ENCODE data around the gene HEXIM1. TPM values are rescaled to one million over a fixed set of nuclear protein-coding genes. Genes with fewer than 3 reads are reported as not detected.

HEXIM1 gene
- total and polyA plus RNA-seq, 8 donors = 6.8 to 17.2 (median 12.0) TPM

DNA sequence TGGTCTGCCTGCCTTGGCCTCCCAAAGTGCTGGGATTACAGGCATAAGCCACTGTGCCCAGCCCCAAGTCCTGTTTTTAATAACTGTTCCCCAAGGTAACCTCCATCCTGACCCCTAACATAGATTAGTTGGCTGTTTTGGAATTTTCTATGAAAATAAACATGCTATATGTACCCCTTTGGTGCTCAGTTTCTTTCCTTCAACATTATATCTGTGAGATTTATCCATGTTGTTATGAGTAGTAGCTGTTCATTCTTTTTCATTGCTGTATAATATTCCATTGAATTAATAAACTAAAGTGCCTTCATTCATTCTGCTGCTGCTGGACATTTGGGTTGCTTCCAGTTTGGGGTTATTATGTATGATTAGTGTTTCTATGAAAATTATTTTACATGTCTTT lies 47.1 kb downstream of the HEXIM1 start:
- no peaks in the 10 kb centered on the region for H3K4me1 ChIP-seq
- intact Hi-C loops (cut with DNase I) = loop anchor here in 2 of 3 donors (5.0 kb wide), 1 partner anchor 58 kb away; the partner anchor contains the start of gene ACBD4 (in 2 of the 2)
- no peaks in the 10 kb centered on the region for H3K9me3 ChIP-seq
- FAIRE-seq (no peak), ATAC-seq (no peak), DNase-seq (no peak)
- no peaks in the 10 kb centered on the region for H3K36me3 ChIP-seq
- H3K4me3 ChIP-seq = no peak overlapping the region
- no peaks in the 10 kb centered on the region for H3K27me3 ChIP-seq
- H3K27ac ChIP-seq = no peak overlapping the region
- TF ChIP-seq, protein P1, sequence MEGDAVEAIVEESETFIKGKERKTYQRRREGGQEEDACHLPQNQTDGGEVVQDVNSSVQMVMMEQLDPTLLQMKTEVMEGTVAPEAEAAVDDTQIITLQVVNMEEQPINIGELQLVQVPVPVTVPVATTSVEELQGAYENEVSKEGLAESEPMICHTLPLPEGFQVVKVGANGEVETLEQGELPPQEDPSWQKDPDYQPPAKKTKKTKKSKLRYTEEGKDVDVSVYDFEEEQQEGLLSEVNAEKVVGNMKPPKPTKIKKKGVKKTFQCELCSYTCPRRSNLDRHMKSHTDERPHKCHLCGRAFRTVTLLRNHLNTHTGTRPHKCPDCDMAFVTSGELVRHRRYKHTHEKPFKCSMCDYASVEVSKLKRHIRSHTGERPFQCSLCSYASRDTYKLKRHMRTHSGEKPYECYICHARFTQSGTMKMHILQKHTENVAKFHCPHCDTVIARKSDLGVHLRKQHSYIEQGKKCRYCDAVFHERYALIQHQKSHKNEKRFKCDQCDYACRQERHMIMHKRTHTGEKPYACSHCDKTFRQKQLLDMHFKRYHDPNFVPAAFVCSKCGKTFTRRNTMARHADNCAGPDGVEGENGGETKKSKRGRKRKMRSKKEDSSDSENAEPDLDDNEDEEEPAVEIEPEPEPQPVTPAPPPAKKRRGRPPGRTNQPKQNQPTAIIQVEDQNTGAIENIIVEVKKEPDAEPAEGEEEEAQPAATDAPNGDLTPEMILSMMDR (IDR thresholded peaks at IDR 0.05) = no peak

DNA sequence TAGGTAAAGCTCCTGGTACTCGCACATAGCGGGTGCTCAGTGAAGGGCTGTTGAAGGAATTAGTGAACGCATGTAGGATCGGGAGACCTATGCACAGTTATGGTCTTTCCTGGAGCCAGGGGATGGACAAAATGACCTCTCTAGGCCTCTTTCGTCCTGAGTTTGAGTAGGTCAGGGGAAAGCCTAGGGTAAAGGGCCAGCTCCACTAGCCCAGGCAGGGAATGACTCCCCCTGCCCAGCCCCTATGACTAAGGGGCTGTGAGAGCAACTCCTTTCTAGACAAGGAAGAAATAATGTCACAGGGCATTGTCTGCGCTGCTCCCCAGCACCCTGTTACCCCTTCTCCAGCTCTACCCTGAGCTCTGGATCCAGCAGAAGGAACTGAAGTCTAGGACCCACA lies 48.8 kb downstream of the HEXIM1 start:
- FAIRE-seq = no peak
- DNase-seq = no peak
- intact Hi-C loops (cut with DNase I) = loop anchor here in 2 of 3 donors (5.0 kb wide), 1 partner anchor 60 kb away; the partner anchor contains the start of gene ACBD4 (in 2 of the 2)
- H3K27ac ChIP-seq = no peak overlapping the region
- no peaks in the 10 kb centered on the region for H3K4me1 ChIP-seq
- H3K27me3 ChIP-seq = no peaks in the 10 kb centered on the region
- no peaks in the 10 kb centered on the region for H3K36me3 ChIP-seq
- no peak for ATAC-seq
- TF ChIP-seq, protein P1 (IDR thresholded peaks at IDR 0.05) = no peak
- WGBS, 2 donors = 54 to 78% methylated on average over 6 of the region's 6 CpGs
- no peak overlapping the region for H3K4me3 ChIP-seq
- H3K9me3 ChIP-seq = no peaks in the 10 kb centered on the region

DNA sequence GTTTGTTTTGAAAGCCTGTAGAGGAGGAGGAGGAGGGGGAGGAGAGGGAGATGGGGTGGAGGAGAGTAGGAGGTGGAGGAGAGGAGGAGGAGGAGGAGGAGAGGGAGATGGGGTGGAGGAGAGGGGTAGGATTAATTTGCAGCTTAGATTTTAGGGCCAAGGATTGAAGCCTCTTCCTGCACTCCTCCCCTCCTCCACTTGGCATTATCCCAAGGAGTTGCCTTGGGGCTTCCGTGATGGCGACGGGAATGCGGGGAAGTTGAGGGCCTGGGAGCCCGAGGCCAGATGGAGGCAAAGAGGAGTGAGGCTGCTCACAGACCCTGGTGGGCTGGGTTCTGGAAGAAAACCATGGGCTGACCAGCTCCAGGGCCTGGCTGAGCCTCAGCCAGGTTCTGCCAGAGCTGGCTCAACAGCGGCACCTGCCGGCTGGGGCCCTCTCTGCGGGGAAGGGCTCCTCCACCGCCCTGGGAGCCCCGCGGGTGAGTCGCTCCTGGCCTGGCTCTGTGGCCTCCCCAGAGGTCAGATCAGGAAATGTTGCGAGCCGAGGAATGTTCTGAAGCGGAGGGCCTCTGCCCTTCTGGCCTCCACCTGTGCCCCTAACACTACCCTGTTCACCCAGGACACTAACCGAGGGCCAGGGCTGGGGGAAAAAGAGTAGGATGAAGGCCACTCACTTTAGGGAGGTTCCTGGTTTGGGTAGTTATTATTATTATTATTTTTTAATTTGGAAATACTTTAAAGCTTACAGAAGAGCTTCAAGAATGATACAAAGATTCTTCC lies 49.5 kb downstream of the HEXIM1 start:
- Histone ChIP-seq H3K9me3 (no peaks in the 10 kb centered on the region), H3K36me3 (no peaks in the 10 kb centered on the region), H3K4me1 (no peaks in the 10 kb centered on the region), H3K27ac (peak overlapping the region in 3 of 4 donors; percentile 1 to 58 (median 33)), H3K27me3 (no peaks in the 10 kb centered on the region), H3K4me3 (no peak overlapping the region)
- TF ChIP-seq, protein P1 (IDR thresholded peaks at IDR 0.05) = peak; percentile 97 to 100 (median 98)
- DNase-seq = peak; percentile 90 to 100 (median 96)
- intact Hi-C loops (cut with DNase I) = loop anchor here in 2 of 3 donors (5.0 kb wide), 1 partner anchor 60 kb away; the partner anchor contains the start of gene ACBD4 (in 2 of the 2)
- 0 to 1% methylated on average over 15 to 16 of the region's 16 CpGs for WGBS, 2 donors
- peak; percentile 99 to 100 (median 100) for ATAC-seq
- no peak for FAIRE-seq

DNA sequence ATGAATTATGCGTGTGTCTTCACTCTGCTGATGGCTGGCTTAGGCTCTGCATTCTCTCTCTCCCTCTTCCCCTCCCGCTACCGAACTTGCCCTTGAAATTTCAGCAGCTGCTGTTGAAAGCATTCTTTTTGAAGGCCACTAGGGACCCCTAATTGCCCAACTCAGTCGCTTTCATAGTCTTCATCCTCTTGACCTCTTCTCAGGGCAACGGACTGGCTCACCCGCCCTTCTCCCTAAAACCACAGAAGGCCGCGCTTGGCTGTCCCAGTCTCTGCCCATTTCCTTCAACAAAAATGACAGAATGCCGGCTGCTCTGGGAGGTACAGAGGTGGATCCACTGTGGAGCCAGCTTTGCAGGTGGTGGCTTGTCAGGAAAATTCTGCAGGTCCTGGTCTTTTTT lies 52.4 kb downstream of the HEXIM1 start:
- Histone ChIP-seq H3K27ac (no peak overlapping the region), H3K4me3 (no peak overlapping the region), H3K4me1 (no peaks in the 10 kb centered on the region), H3K36me3 (no peaks in the 10 kb centered on the region), H3K27me3 (no peaks in the 10 kb centered on the region), H3K9me3 (no peaks in the 10 kb centered on the region)
- no peak for DNase-seq
- 81 to 82% methylated on average over 9 of the region's 9 CpGs for whole genome bisulfite sequencing, 2 donors
- peak in 1 of 4 donors; percentile 15 for ATAC-seq
- intact Hi-C loops (cut with DNase I) = no loop called here
- FAIRE-seq = no peak
- TF ChIP-seq, protein P1 (IDR thresholded peaks at IDR 0.05) = no peak

DNA sequence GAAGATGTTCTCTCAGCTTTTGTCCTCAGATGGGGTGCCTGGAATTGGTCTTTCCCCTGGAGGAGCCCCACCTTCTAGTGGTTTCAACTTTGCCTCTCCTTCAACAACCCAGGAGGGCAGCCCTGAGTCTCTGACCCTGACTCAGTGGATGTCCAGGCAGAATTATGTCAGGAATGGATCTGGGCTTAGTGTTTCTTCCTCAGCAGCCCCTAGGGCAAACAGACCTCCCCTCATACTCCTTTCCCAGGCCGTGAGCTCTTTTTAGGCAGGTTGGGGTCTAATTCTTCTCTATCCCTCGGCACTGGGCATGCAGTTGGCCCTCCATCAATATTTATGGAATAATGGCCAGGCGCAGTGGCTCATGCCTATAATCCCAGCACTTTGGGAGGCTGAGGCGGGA lies 53.2 kb downstream of the HEXIM1 start:
- no peak for DNase-seq
- 89 to 97% methylated on average over 4 of the region's 4 CpGs for WGBS, 2 donors
- no peaks in the 10 kb centered on the region for H3K4me1 ChIP-seq
- ATAC-seq = no peak
- no peak overlapping the region for H3K27ac ChIP-seq
- intact Hi-C loops (cut with DNase I) = no loop called here
- FAIRE-seq = no peak
- H3K9me3 ChIP-seq = no peaks in the 10 kb centered on the region
- TF ChIP-seq, protein P1 (IDR thresholded peaks at IDR 0.05) = no peak
- H3K27me3 ChIP-seq = no peaks in the 10 kb centered on the region
- no peak overlapping the region for H3K4me3 ChIP-seq
- no peaks in the 10 kb centered on the region for H3K36me3 ChIP-seq
